ENCODE results near the gene GTF2IRD1. TPM values are rescaled to one million over a fixed set of nuclear protein-coding genes. Genes with fewer than 3 reads are reported as not detected.
A peak's percentile ranks its signal among the peaks of the same experiment; 100 is the strongest.

GTF2IRD1 gene
- total and polyA plus RNA-seq, 9 of the 15 experiments (the other 6 are each of a cell fraction or from before 2014, with no cell fraction given): 9.1 to 30.2 (median 14.0) TPM

DNA sequence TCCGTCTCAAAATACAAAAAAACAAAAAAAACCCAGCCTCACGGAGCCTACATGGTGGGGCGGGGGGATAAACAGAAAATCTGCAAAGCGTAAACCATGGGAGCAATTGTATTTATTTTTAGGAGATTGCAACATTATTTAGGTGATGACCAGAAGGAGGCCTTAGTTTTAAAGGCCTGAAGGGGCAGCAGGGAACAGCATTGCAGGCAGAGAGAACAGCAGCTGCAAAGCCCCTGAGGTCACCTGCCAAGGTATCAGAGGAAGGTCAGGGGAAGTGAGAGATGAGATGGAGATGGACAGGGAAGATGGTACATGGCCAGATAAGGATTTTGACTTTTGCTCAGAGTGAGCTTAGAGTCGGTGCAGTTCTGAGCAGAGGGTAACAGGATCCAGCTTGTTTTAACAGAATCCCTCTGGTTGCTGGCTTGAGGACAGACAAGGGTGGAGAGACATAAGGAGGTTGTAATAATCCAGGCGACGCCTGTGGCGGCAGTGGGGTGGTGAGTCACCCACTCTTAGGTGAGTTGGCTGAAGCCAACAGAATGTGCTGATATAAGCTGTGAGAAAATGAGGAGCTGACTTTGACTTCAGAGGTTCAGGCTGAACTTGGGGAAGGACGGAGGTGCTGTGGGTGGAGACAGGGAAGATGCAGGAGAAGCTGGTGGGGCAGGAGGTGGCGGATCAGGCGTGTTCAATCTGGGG, 121.5 kb downstream of the GTF2IRD1 start (continued):
- TF ChIP-seq, protein P1, sequence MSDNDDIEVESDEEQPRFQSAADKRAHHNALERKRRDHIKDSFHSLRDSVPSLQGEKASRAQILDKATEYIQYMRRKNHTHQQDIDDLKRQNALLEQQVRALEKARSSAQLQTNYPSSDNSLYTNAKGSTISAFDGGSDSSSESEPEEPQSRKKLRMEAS (CRISPR knock-in tag; IDR thresholded peaks at IDR 0.05): peak; percentile 22; the same call in 1 of the 2 replicates
- TF ChIP-seq JUND (IDR thresholded peaks at IDR 0.05; ENCODE audit: borderline replicate concordance, low read depth, low read length) (peak; percentile 76), JUND (tag; IDR thresholded peaks at IDR 0.05; ENCODE audit: borderline replicate concordance, low read depth, low read length) (peak; percentile 66; the same call in 1 of the 3 replicates), HDAC2 (IDR thresholded peaks at IDR 0.05) (0 out of 2 replicates have a peak, but pooled peaks have one; percentile 17)
- TF ChIP-seq, protein P2, sequence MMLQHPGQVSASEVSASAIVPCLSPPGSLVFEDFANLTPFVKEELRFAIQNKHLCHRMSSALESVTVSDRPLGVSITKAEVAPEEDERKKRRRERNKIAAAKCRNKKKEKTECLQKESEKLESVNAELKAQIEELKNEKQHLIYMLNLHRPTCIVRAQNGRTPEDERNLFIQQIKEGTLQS (IDR thresholded peaks at IDR 0.05): peak; percentile 80
- TF ChIP-seq, protein P2 (CRISPR knock-in tag; conservative IDR thresholded peaks at IDR 0.05): no peak
- TF ChIP-seq, protein P3, sequence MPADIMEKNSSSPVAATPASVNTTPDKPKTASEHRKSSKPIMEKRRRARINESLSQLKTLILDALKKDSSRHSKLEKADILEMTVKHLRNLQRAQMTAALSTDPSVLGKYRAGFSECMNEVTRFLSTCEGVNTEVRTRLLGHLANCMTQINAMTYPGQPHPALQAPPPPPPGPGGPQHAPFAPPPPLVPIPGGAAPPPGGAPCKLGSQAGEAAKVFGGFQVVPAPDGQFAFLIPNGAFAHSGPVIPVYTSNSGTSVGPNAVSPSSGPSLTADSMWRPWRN (IDR thresholded peaks at IDR 0.05; ENCODE audit: low read depth): no peak

DNA sequence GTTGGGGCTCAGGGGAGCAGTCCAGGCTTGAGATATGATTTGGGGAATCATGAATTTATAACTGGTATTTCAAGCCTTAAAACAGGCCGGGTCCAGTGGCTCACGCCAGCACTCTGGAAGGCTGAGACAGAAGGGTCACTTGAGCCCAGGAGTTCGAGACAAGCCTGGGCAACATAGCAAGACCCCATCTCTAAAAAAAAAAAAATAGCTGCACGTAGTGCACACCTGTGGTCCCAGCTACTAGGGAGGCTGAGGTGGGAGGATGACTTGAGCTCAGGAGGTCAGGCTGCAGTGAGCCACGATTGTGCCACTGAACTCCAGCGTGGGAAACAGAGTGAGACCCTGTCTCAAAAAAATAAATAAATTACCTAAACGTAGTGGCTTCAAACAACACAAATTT, 122.1 kb downstream of the GTF2IRD1 start:
- in situ Hi-C loops (cut with MboI) (no loop called here), intact Hi-C loops (cut with micrococcal nuclease) (no loop called here)
- no peak overlapping the region for H3K4me2 ChIP-seq (ENCODE audit: insufficient read depth, low read length)
- no peak for ATAC-seq
- H3K9me3 ChIP-seq (replicated peaks; ENCODE audit: control insufficient read depth, insufficient read depth, low read depth, low read length): no peaks in the 10 kb centered on the region
- no peak overlapping the region for H3K27ac ChIP-seq (ENCODE audit: extremely low read depth, low read depth, low read length)
- no peaks in the 10 kb centered on the region for H3K36me3 ChIP-seq (ENCODE audit: control insufficient read depth, insufficient read depth, low read length)
- H3K4me3 ChIP-seq: no peak overlapping the region
- H3K9ac ChIP-seq (ENCODE audit: insufficient read depth in 1 of 2, low read depth in 2 of 2, low read length in 2 of 2): no peak overlapping the region
- H4K20me1 ChIP-seq (replicated peaks; ENCODE audit: control insufficient read depth, insufficient read depth, low read length): 0 out of 2 replicates have a peak, but pooled peaks cover 4% of the 10 kb centered on the region
- H3K27me3 ChIP-seq (ENCODE audit: control insufficient read depth in 2 of 2, insufficient read depth in 2 of 2, low read length in 2 of 2): no peaks in the 10 kb centered on the region
- ChIA-PET CTCF (ENCODE audit: low intra/inter-chr PET ratio) (no interaction called here), POLR2A (interaction anchor here (2.1 kb wide), 1 partner anchor 11 kb away, joined by 8 read pairs; no protein-coding TSS in a partner anchor)
- TF ChIP-seq ZNF121 (CRISPR knock-in tag; conservative IDR thresholded peaks at IDR 0.05) (peak; percentile 67), MEIS2 (IDR thresholded peaks at IDR 0.05; ENCODE audit: partially characterized antibody) (no peak), POLR2AphosphoS2 (IDR thresholded peaks at IDR 0.05; ENCODE audit: low read length) (no peak)
- 72% methylated on average over 7 of the region's 7 CpGs for WGBS (ENCODE audit: insufficient coverage, low coverage, missing lambda C conversion rate)
- no peaks in the 10 kb centered on the region for H3K79me2 ChIP-seq (ENCODE audit: control insufficient read depth, insufficient read depth, low read length)
- BruUV-seq (replicated peaks): no TSS peak
- FAIRE-seq: peak; percentile 23
- DNase-seq (ENCODE audit: extremely low read depth in 1 of 4, low spot score in 3 of 4): no peak
- peaks cover 0 to 9% of the 10 kb centered on the region in 2 experiments; a peak in 3 of 5 replicates for H3K4me1 ChIP-seq (replicated peaks in 1 of 2; ENCODE audit: control insufficient read depth in 2 of 2, insufficient read depth in 2 of 2, low read length in 2 of 2)
- H2AFZ ChIP-seq (ENCODE audit: low read depth, low read length): no peak overlapping the region
- no peaks in the 10 kb centered on the region for H3K9me1 ChIP-seq (ENCODE audit: control insufficient read depth, insufficient read depth, low read length)
